PC-3 (cell line): ENCODE results near the gene INMT.

Experiments
- EZH2 ChIP-seq: fragments of 300-600 bp; sonication (generic); IDR thresholded peaks from one replicate; pipeline ENCODE4 v1.6.1; 2017; ENCODE audit warnings: antibody characterized with exemption, mild to moderate bottlenecking, low read length; ENCODE audit not compliant: unreplicated experiment
- TF ChIP-seq, protein P1 (sequence below): fragments of 300-600 bp; sonication (generic); conservative IDR thresholded peaks from 2 replicates; pipeline ENCODE4 v1.5.1; 2017; ENCODE audit warnings: antibody characterized with exemption, low read depth, mild to moderate bottlenecking, low read length

DNA sequence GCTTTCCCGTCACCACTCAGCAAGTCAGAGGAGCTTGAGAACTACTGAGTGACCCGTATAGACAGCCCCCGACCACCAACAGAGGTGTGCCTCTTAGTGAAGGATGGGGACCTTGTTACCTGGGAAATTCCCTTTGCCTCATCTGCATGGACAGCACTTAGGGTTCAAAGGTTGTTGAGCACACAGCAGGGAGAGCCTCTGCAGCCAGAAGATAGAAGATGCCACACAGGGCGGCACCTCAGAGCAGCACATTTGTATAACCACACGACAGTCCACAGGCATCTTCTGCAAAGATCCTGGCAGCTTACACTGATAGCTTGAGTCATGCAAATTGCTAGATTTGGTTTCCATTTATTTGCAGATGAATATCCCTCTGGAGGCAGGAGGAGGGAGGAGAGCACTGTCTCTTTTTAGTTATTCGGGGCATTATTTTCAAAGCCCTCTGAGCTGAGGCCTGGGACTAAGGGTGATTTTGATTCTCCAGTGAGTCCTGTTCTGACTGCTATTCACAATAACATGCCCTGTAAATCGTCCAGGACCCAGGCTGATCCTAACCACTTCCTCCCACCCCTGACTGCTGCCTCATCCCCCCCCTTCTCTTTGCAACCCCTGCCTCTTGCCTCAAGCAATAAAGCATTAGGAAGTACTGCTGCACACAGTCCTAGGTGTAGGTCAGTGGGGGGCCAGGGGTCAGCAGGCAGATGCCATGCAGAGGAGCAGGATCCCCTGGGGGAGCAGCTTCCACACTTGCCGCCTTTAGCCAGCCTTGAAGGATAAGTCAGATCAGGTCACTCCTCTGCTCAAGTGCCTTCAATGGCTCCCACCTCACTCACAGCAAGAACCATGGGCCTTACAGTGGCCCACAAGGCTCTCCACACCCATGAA, 24.6 kb upstream of the INMT start:
- TF ChIP-seq, protein P1, sequence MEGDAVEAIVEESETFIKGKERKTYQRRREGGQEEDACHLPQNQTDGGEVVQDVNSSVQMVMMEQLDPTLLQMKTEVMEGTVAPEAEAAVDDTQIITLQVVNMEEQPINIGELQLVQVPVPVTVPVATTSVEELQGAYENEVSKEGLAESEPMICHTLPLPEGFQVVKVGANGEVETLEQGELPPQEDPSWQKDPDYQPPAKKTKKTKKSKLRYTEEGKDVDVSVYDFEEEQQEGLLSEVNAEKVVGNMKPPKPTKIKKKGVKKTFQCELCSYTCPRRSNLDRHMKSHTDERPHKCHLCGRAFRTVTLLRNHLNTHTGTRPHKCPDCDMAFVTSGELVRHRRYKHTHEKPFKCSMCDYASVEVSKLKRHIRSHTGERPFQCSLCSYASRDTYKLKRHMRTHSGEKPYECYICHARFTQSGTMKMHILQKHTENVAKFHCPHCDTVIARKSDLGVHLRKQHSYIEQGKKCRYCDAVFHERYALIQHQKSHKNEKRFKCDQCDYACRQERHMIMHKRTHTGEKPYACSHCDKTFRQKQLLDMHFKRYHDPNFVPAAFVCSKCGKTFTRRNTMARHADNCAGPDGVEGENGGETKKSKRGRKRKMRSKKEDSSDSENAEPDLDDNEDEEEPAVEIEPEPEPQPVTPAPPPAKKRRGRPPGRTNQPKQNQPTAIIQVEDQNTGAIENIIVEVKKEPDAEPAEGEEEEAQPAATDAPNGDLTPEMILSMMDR: no peak
- no peak for TF ChIP-seq EZH2
